ENCODE results near the gene FAF1. TPM values are rescaled to one million over a fixed set of nuclear protein-coding genes. Genes with fewer than 3 reads are reported as not detected.

The FAF1 gene
- total RNA-seq, 2 experiments from 2014 or later: 42.3 to 114 TPM

DNA sequence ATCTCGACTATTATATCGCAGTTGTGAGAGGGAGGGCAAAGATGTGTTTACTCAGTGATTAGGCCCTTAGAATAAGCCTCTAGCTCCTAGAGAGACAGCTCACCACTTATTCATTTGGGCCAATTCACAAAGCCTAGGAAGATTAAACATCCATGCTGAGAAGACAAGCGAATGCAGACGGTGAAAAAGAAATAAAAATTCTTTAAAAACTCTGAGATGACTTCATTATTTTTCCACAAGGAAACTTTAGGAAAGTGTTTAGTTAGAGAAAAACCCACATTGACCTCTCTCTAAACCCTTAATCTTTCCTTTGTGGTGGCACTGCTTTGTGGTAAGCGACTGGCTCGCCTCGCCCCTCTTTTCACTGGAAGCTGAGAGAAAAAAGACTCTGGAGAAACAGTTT lies 390.0 kb downstream of the FAF1 start:
- no TSS peak for BruUV-seq (replicated peaks)
- CTCF ChIA-PET (ENCODE audit: unreplicated experiment): no interaction called here
- no peaks in the 10 kb centered on the region for H3K79me2 ChIP-seq (ENCODE audit: insufficient read depth, low read depth, low read length)
- no peak overlapping the region for H2AFZ ChIP-seq (ENCODE audit: low read length)
- intact Hi-C loops (cut with micrococcal nuclease; ENCODE audit: unreplicated experiment): no loop called here
- POLR2A ChIA-PET: interaction anchor here (0.7 to 1.0 kb wide), 2 partner anchors 28 to 459 kb away, joined by 3 read pairs; no protein-coding TSS in a partner anchor
- no peaks in the 10 kb centered on the region for H4K20me1 ChIP-seq (ENCODE audit: insufficient read depth, low read length)
- H3K9me3 ChIP-seq (ENCODE audit: low read length): no peaks in the 10 kb centered on the region
- no peak overlapping the region for H3K4me3 ChIP-seq (ENCODE audit: low read depth, low read length, poor library complexity, severe bottlenecking)
- no peak for DNase-seq (ENCODE audit: low spot score)
- H3K36me3 ChIP-seq (ENCODE audit: insufficient read depth, low read length): peaks cover 21% of the 10 kb centered on the region
- no peaks in the 10 kb centered on the region for H3K9me2 ChIP-seq (ENCODE audit: insufficient read depth, low read length)
- no peak overlapping the region for H3K27ac ChIP-seq (ENCODE audit: low read depth, low read length, poor library complexity, severe bottlenecking)
- H3K4me1 ChIP-seq (ENCODE audit: insufficient read depth, low read length, poor library complexity, severe bottlenecking): no peaks in the 10 kb centered on the region
- TF ChIP-seq EZH2phosphoT487 (IDR thresholded peaks at IDR 0.05; ENCODE audit: borderline replicate concordance, low read depth, low read length): no peak
- TF ChIP-seq, protein P1, sequence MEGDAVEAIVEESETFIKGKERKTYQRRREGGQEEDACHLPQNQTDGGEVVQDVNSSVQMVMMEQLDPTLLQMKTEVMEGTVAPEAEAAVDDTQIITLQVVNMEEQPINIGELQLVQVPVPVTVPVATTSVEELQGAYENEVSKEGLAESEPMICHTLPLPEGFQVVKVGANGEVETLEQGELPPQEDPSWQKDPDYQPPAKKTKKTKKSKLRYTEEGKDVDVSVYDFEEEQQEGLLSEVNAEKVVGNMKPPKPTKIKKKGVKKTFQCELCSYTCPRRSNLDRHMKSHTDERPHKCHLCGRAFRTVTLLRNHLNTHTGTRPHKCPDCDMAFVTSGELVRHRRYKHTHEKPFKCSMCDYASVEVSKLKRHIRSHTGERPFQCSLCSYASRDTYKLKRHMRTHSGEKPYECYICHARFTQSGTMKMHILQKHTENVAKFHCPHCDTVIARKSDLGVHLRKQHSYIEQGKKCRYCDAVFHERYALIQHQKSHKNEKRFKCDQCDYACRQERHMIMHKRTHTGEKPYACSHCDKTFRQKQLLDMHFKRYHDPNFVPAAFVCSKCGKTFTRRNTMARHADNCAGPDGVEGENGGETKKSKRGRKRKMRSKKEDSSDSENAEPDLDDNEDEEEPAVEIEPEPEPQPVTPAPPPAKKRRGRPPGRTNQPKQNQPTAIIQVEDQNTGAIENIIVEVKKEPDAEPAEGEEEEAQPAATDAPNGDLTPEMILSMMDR (conservative IDR thresholded peaks at IDR 0.05; ENCODE audit: low read length): no peak
- no peak overlapping the region for H3K4me2 ChIP-seq (ENCODE audit: low read length)

DNA sequence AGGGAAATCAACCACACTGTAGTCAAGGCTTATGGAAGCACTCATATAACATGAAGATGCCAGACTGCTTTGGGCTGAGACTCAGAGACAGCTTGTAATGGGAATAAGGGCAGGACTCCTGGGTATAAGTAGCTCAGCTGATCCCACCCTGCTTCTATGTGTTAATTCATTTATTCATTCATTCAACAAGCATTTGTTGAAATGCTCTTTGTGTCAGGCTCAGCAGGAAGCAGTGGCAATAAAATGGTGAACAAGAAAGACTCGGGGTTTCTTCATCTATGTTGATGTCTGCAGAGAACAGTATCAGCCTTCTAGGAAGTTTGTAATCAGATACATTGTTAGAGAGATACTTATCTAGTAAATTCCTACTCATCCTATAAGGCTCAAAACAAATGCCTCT lies 391.3 kb downstream of the FAF1 start:
- no peaks in the 10 kb centered on the region for H3K79me2 ChIP-seq (ENCODE audit: insufficient read depth, low read depth, low read length)
- BruUV-seq (replicated peaks): no TSS peak
- TF ChIP-seq, protein P1 (conservative IDR thresholded peaks at IDR 0.05; ENCODE audit: low read length): no peak
- TF ChIP-seq EZH2phosphoT487 (IDR thresholded peaks at IDR 0.05; ENCODE audit: borderline replicate concordance, low read depth, low read length): no peak
- no peaks in the 10 kb centered on the region for H3K4me1 ChIP-seq (ENCODE audit: insufficient read depth, low read length, poor library complexity, severe bottlenecking)
- ChIA-PET POLR2A (interaction anchor here (1.0 kb wide), 1 partner anchor 11 kb away, joined by 3 read pairs; no protein-coding TSS in a partner anchor), CTCF (ENCODE audit: unreplicated experiment) (no interaction called here)
- H3K27ac ChIP-seq (ENCODE audit: low read depth, low read length, poor library complexity, severe bottlenecking): no peak overlapping the region
- DNase-seq (ENCODE audit: low spot score): no peak
- intact Hi-C loops (cut with micrococcal nuclease; ENCODE audit: unreplicated experiment): no loop called here
- H2AFZ ChIP-seq (ENCODE audit: low read length): no peak overlapping the region
- no peak overlapping the region for H3K4me3 ChIP-seq (ENCODE audit: low read depth, low read length, poor library complexity, severe bottlenecking)
- peaks cover 33% of the 10 kb centered on the region for H3K36me3 ChIP-seq (ENCODE audit: insufficient read depth, low read length)
- no peaks in the 10 kb centered on the region for H3K9me3 ChIP-seq (ENCODE audit: low read length)
- H4K20me1 ChIP-seq (ENCODE audit: insufficient read depth, low read length): no peaks in the 10 kb centered on the region
- H3K4me2 ChIP-seq (ENCODE audit: low read length): no peak overlapping the region
- no peaks in the 10 kb centered on the region for H3K9me2 ChIP-seq (ENCODE audit: insufficient read depth, low read length)

DNA sequence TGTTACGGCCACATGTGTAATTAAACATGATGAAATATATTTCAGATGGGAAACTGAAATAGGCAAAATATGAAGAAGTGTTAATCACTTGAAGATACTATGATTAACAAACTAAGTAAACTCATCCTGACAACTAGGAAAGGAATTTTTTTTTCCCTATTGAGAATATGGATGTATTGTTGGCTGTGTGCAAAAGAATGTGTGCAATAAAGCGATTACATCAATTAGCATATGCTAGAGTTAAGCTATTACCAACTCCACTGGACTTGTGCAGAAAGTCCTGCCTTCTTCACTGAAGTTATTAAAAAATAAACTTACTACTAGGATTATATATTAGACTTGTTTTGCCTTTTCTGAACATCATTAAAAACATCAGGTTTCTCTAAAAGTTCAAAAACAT lies 393.7 kb downstream of the FAF1 start:
- Histone ChIP-seq H3K4me3 (ENCODE audit: low read depth, low read length, poor library complexity, severe bottlenecking) (no peak overlapping the region), H3K4me2 (ENCODE audit: low read length) (no peak overlapping the region), H4K20me1 (ENCODE audit: insufficient read depth, low read length) (no peaks in the 10 kb centered on the region), H3K27ac (ENCODE audit: low read depth, low read length, poor library complexity, severe bottlenecking) (no peak overlapping the region), H3K9me2 (ENCODE audit: insufficient read depth, low read length) (no peaks in the 10 kb centered on the region), H3K4me1 (ENCODE audit: insufficient read depth, low read length, poor library complexity, severe bottlenecking) (no peaks in the 10 kb centered on the region), H3K79me2 (ENCODE audit: insufficient read depth, low read depth, low read length) (no peaks in the 10 kb centered on the region), H2AFZ (ENCODE audit: low read length) (no peak overlapping the region), H3K36me3 (ENCODE audit: insufficient read depth, low read length) (peaks cover 46% of the 10 kb centered on the region), H3K9me3 (ENCODE audit: low read length) (no peaks in the 10 kb centered on the region)
- intact Hi-C loops (cut with micrococcal nuclease; ENCODE audit: unreplicated experiment): no loop called here
- CTCF ChIA-PET (ENCODE audit: unreplicated experiment): no interaction called here
- POLR2A ChIA-PET: no interaction called here
- TF ChIP-seq, protein P1 (conservative IDR thresholded peaks at IDR 0.05; ENCODE audit: low read length): no peak
- no peak for TF ChIP-seq EZH2phosphoT487 (IDR thresholded peaks at IDR 0.05; ENCODE audit: borderline replicate concordance, low read depth, low read length)
- no TSS peak for BruUV-seq (replicated peaks)
- DNase-seq (ENCODE audit: low spot score): no peak

Measured in OCI-LY7 (cell line).